Transverse colon (tissue), 4 donors: ENCODE results near the gene GSPT2.

Experiments used
- EP300 ChIP-seq: sonication (generic); formaldehyde crosslinking; IDR thresholded peaks from one replicate; pipeline ENCODE4 v1.6.1; 2017; ENCODE audit warnings: antibody characterized with exemption, low read depth
- POLR2A ChIP-seq: fragments of 450-650 bp; IDR thresholded peaks from one replicate; pipeline ENCODE4 v1.6.1; 2016; ENCODE audit warnings: antibody characterized with exemption, mild to moderate bottlenecking, moderate library complexity
- POLR2AphosphoS5 ChIP-seq, 3 donors: sonication (generic); formaldehyde crosslinking; IDR thresholded peaks; one replicate each; pipeline ENCODE4 v1.6.1; 2016; ENCODE audit warnings: antibody characterized with exemption in 3 of 3
- TF ChIP-seq, protein P1 (sequence below), 5 experiments: fragments of 200-600 bp in 3 of 5; fragments of 450-650 bp in 2 of 5; sonication (generic) in 3 of 5; IDR thresholded peaks; 1 replicate in 2 of 5; 2 replicates in 3 of 5; pipeline ENCODE4 v1.5.1; 2016 to 2017; ENCODE audit warnings: antibody characterized with exemption in 5 of 5, inconsistent platforms in 3 of 5, mild to moderate bottlenecking in 2 of 5, moderate library complexity in 1 of 5

DNA sequence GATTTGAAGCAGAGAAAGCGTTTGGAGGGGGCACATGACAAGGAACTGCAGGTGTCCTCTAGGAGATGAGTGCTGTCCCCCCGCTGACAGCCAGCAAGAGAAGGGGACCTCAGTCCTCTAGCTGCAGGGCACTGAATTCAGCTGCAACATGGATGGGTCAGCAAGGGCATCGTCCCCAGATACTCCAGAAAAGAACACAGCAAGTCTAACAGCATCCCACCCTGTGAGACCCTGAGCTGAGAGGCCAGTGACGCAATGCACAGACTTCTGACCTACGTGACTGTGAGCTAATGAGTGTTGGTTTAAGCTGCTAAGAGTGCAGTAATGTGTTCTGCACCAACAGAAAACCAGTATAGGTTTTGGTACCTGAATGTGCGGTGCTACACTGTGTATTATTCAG, 49.0 kb upstream of the GSPT2 start:
- TF ChIP-seq, protein P1, sequence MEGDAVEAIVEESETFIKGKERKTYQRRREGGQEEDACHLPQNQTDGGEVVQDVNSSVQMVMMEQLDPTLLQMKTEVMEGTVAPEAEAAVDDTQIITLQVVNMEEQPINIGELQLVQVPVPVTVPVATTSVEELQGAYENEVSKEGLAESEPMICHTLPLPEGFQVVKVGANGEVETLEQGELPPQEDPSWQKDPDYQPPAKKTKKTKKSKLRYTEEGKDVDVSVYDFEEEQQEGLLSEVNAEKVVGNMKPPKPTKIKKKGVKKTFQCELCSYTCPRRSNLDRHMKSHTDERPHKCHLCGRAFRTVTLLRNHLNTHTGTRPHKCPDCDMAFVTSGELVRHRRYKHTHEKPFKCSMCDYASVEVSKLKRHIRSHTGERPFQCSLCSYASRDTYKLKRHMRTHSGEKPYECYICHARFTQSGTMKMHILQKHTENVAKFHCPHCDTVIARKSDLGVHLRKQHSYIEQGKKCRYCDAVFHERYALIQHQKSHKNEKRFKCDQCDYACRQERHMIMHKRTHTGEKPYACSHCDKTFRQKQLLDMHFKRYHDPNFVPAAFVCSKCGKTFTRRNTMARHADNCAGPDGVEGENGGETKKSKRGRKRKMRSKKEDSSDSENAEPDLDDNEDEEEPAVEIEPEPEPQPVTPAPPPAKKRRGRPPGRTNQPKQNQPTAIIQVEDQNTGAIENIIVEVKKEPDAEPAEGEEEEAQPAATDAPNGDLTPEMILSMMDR (IDR thresholded peaks at IDR 0.05), result no peak
- TF ChIP-seq EP300 (no peak), POLR2A (no peak), POLR2AphosphoS5 (IDR thresholded peaks at IDR 0.05) (no peak)
